Mucosa of rectum (tissue), 2 donors: Measurements from ENCODE around the gene TMCO4.

Experiments used
- H3K27ac ChIP-seq, 2 donors: one replicate each; pipeline ENCODE4 v1.7.0; 2013; ENCODE audit warnings: inconsistent platforms in 2 of 2, low read depth in 2 of 2, low read length in 2 of 2
- H3K27me3 ChIP-seq, 2 donors: one replicate each; pipeline ENCODE4 v1.7.0; 2013; ENCODE audit warnings: low read length in 2 of 2; ENCODE audit not compliant: control insufficient read depth in 2 of 2, insufficient read depth in 2 of 2
- H3K36me3 ChIP-seq, 2 donors: one replicate each; pipeline ENCODE4 v1.7.0; 2013; ENCODE audit warnings: low read length in 2 of 2; ENCODE audit not compliant: control insufficient read depth in 2 of 2, insufficient read depth in 2 of 2
- H3K4me1 ChIP-seq, 2 donors: one replicate each; pipeline ENCODE4 v1.7.0; 2013; ENCODE audit warnings: low read length in 2 of 2, mild to moderate bottlenecking in 1 of 2; ENCODE audit not compliant: control insufficient read depth in 2 of 2, insufficient read depth in 2 of 2
- H3K4me3 ChIP-seq, 2 donors: one replicate each; pipeline ENCODE4 v1.7.0; 2013; ENCODE audit warnings: low read length in 2 of 2
- H3K9ac ChIP-seq, 2 donors: one replicate each; pipeline ENCODE4 v1.7.0; 2013; ENCODE audit warnings: low read length in 2 of 2, low read depth in 1 of 2, mild to moderate bottlenecking in 1 of 2
- H3K9me3 ChIP-seq, 2 donors: one replicate each; pipeline ENCODE4 v1.7.0; 2013; ENCODE audit warnings: low read length in 2 of 2; ENCODE audit not compliant: control insufficient read depth in 2 of 2
- donor health status: healthy.
- donor health status: Normal muscosa, but diverticular disease.

TMCO4 gene

GRCh38 chr1:19694298-19694697 is 105.4 kb downstream of the TMCO4 start:
- H3K9me3 ChIP-seq, result no peaks in the 10 kb centered on the region
- H3K27me3 ChIP-seq, result no peaks in the 10 kb centered on the region
- no peaks in the 10 kb centered on the region for H3K4me1 ChIP-seq
- peaks cover 30 to 35% of the 10 kb centered on the region in 2 donors for H3K36me3 ChIP-seq
- no peak overlapping the region for H3K27ac ChIP-seq
- H3K9ac ChIP-seq, result no peak overlapping the region
- H3K4me3 ChIP-seq, result no peak overlapping the region

- H3K36me3 ChIP-seq, result peaks cover 38 to 39% of the 10 kb centered on the region in 2 donors
Observed at GRCh38 chr1:19690342-19690741, 109.4 kb downstream of the TMCO4 start.

GRCh38 chr1:19689856-19690255 is 109.9 kb downstream of the TMCO4 start:
- Histone ChIP-seq H3K27ac (no peak overlapping the region), H3K4me3 (no peak overlapping the region), H3K4me1 (no peaks in the 10 kb centered on the region), H3K27me3 (no peaks in the 10 kb centered on the region), H3K9me3 (peaks cover 0 to 2% of the 10 kb centered on the region in 2 donors), H3K36me3 (peaks cover 34 to 40% of the 10 kb centered on the region in 2 donors), H3K9ac (no peak overlapping the region)

More at GRCh38 chr1:19690342-19690741, 109.4 kb downstream of the TMCO4 start:
- Histone ChIP-seq H3K9me3 (peaks cover 0 to 2% of the 10 kb centered on the region in 2 donors), H3K9ac (no peak overlapping the region), H3K4me3 (no peak overlapping the region), H3K4me1 (no peaks in the 10 kb centered on the region), H3K27ac (no peak overlapping the region), H3K27me3 (no peaks in the 10 kb centered on the region)

GRCh38 chr1:19689085-19689757 is 110.5 kb downstream of the TMCO4 start:
- Histone ChIP-seq H3K4me1 (no peaks in the 10 kb centered on the region), H3K27ac (no peak overlapping the region), H3K9ac (no peak overlapping the region)

GRCh38 chr1:19688041-19688842 is 111.5 kb downstream of the TMCO4 start:
- H3K9me3 ChIP-seq, result peaks cover 0 to 2% of the 10 kb centered on the region in 2 donors
- H3K9ac ChIP-seq, result no peak overlapping the region
- H3K27me3 ChIP-seq, result no peaks in the 10 kb centered on the region
- no peaks in the 10 kb centered on the region for H3K4me1 ChIP-seq
- no peak overlapping the region for H3K27ac ChIP-seq
- H3K4me3 ChIP-seq, result no peak overlapping the region
- peaks cover 28 to 37% of the 10 kb centered on the region in 2 donors for H3K36me3 ChIP-seq

More at GRCh38 chr1:19689085-19689757, 110.5 kb downstream of the TMCO4 start:
- Histone ChIP-seq H3K9me3 (peaks cover 0 to 2% of the 10 kb centered on the region in 2 donors), H3K4me3 (no peak overlapping the region), H3K27me3 (no peaks in the 10 kb centered on the region), H3K36me3 (peaks cover 29 to 39% of the 10 kb centered on the region in 2 donors)

- Histone ChIP-seq H3K4me1 (no peaks in the 10 kb centered on the region), H3K4me3 (no peak overlapping the region), H3K9me3 (peaks cover 0 to 2% of the 10 kb centered on the region in 2 donors), H3K27me3 (no peaks in the 10 kb centered on the region), H3K36me3 (peaks cover 28 to 37% of the 10 kb centered on the region in 2 donors), H3K27ac (no peak overlapping the region), H3K9ac (no peak overlapping the region)
Observed at GRCh38 chr1:19687414-19687813, 112.3 kb downstream of the TMCO4 start.

- Histone ChIP-seq H3K27me3 (no peaks in the 10 kb centered on the region), H3K36me3 (peaks cover 20 to 26% of the 10 kb centered on the region in 2 donors), H3K9ac (no peak overlapping the region), H3K9me3 (peaks cover 0 to 2% of the 10 kb centered on the region in 2 donors), H3K27ac (no peak overlapping the region), H3K4me3 (no peak overlapping the region), H3K4me1 (no peaks in the 10 kb centered on the region)
Observed at GRCh38 chr1:19685994-19686393, 113.7 kb downstream of the TMCO4 start.

- peaks cover 0 to 2% of the 10 kb centered on the region in 2 donors for H3K9me3 ChIP-seq
- no peaks in the 10 kb centered on the region for H3K27me3 ChIP-seq
- H3K4me3 ChIP-seq, result no peak overlapping the region
- no peak overlapping the region for H3K9ac ChIP-seq
- no peaks in the 10 kb centered on the region for H3K4me1 ChIP-seq
- H3K36me3 ChIP-seq, result peaks cover 16 to 21% of the 10 kb centered on the region in 2 donors
- H3K27ac ChIP-seq, result no peak overlapping the region
Observed at GRCh38 chr1:19684677-19685076, 115.0 kb downstream of the TMCO4 start.

- Histone ChIP-seq H3K9me3 (peaks cover 0 to 2% of the 10 kb centered on the region in 2 donors), H3K4me3 (no peak overlapping the region), H3K9ac (no peak overlapping the region), H3K4me1 (no peaks in the 10 kb centered on the region), H3K27ac (no peak overlapping the region), H3K27me3 (no peaks in the 10 kb centered on the region), H3K36me3 (peaks cover 14 to 15% of the 10 kb centered on the region in 2 donors)
Observed at GRCh38 chr1:19683351-19683750, 116.4 kb downstream of the TMCO4 start.

GRCh38 chr1:19682901-19683300 is 116.8 kb downstream of the TMCO4 start:
- Histone ChIP-seq H3K9ac (no peak overlapping the region), H3K9me3 (peaks cover 0 to 2% of the 10 kb centered on the region in 2 donors), H3K36me3 (peaks cover 12 to 15% of the 10 kb centered on the region in 2 donors), H3K4me1 (no peaks in the 10 kb centered on the region), H3K4me3 (no peak overlapping the region), H3K27ac (no peak overlapping the region), H3K27me3 (no peaks in the 10 kb centered on the region)
